Karpas-422 (cell line): ENCODE data around the gene TNFRSF21. TPM values are rescaled to one million over a fixed set of nuclear protein-coding genes. Genes with fewer than 3 reads are reported as not detected.

ENCODE experiments used
- DNase-seq: peaks from one replicate; pipeline ENCODE4 v3.0.0-alpha.2; 2015
- H2AFZ ChIP-seq: fragments of 200-600 bp; sonication (generic); 2 replicates; pipeline ENCODE4 v1.6.1; 2014; ENCODE audit warnings: antibody characterized with exemption, low read length, mixed read lengths
- H3K27ac ChIP-seq: fragments of 200-600 bp; sonication (generic); 2 replicates; pipeline ENCODE4 v1.5.1; 2014; ENCODE audit warnings: mild to moderate bottlenecking, low read length, moderate library complexity
- H3K27me3 ChIP-seq: fragments of 200-600 bp; sonication (generic); 2 replicates; pipeline ENCODE4 v1.6.1; 2014; ENCODE audit warnings: low read length, mixed read lengths
- H3K36me3 ChIP-seq: fragments of 200-600 bp; sonication (generic); 2 replicates; pipeline ENCODE4 v1.6.1; 2014; ENCODE audit warnings: low read length, mixed read lengths; ENCODE audit not compliant: insufficient read depth
- H3K4me1 ChIP-seq: fragments of 200-600 bp; sonication (generic); 2 replicates; pipeline ENCODE4 v1.6.1; 2014; ENCODE audit warnings: mild to moderate bottlenecking, low read length, mixed read lengths
- H3K4me2 ChIP-seq: fragments of 200-600 bp; sonication (generic); 2 replicates; pipeline ENCODE4 v1.6.1; 2014; ENCODE audit warnings: low read length, low read depth, mild to moderate bottlenecking; ENCODE audit not compliant: poor library complexity, severe bottlenecking
- H3K4me3 ChIP-seq: fragments of 200-600 bp; sonication (generic); 2 replicates; pipeline ENCODE4 v1.5.1; 2014; ENCODE audit warnings: mild to moderate bottlenecking, antibody characterized with exemption, low read length, mixed read lengths
- H3K79me2 ChIP-seq: fragments of 200-600 bp; sonication (generic); 2 replicates; pipeline ENCODE4 v1.6.1; 2014; ENCODE audit warnings: mild to moderate bottlenecking, low read length, mixed read lengths
- H3K9ac ChIP-seq: fragments of 200-600 bp; sonication (generic); 2 replicates; pipeline ENCODE4 v1.6.0; 2014; ENCODE audit warnings: low read length
- H3K9me2 ChIP-seq: fragments of 200-600 bp; sonication (generic), shearing (Covaris generic); replicated peaks from 2 replicates; pipeline ENCODE4 v1.6.0; 2014; ENCODE audit warnings: mild to moderate bottlenecking, low read length, moderate library complexity; ENCODE audit not compliant: insufficient read depth
- H3K9me3 ChIP-seq: fragments of 300-700, 200-600 bp; sonication (generic); 2 replicates; pipeline ENCODE4 v1.6.1; 2014; ENCODE audit warnings: low read length, mixed read lengths
- H4K20me1 ChIP-seq: fragments of 200-600 bp; sonication (generic); 2 replicates; pipeline ENCODE4 v1.6.1; 2014; ENCODE audit warnings: mild to moderate bottlenecking, antibody characterized with exemption, low read length, low read depth; ENCODE audit not compliant: insufficient read depth
- total RNA-seq: library from RNA; depleted of rRNA; stranded (reverse); fragments of >200 nt; shearing (Covaris generic); gene quantifications from 2 replicates; pipeline ENCODE4 v1.2.3, GENCODE V29; 2014; ENCODE audit warnings: low replicate concordance

Gene TNFRSF21
- total RNA-seq, 1 experiment from 2014 or later, result 0.07 TPM

DNA sequence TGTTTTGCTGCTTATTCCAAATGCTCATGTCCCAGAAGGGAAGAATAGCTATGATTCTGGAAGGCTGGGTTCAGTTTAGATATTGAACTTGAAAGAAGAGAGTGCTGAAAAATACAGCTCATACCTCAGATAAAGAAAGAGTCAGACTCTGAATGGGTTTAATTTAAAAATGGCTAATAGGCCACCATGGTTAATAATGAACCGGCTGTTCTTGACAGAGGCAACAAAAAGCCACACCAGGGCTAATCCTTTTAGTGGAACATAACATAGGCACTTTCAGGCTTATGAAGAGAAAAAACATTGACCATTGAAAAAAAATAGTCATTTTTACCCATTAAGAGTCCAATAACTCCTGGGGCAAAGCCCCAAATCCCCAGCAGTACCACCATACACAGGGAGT, 59.4 kb downstream of the TNFRSF21 start:
- no peaks in the 10 kb centered on the region for H4K20me1 ChIP-seq
- H3K36me3 ChIP-seq, result no peaks in the 10 kb centered on the region
- H3K4me2 ChIP-seq, result no peak overlapping the region
- no peak overlapping the region for H2AFZ ChIP-seq
- H3K9ac ChIP-seq, result no peak overlapping the region
- DNase-seq, result no peak
- H3K79me2 ChIP-seq, result no peaks in the 10 kb centered on the region
- H3K4me1 ChIP-seq, result peaks cover 41% of the 10 kb centered on the region
- H3K4me3 ChIP-seq, result no peak overlapping the region
- H3K9me3 ChIP-seq, result no peaks in the 10 kb centered on the region
- H3K9me2 ChIP-seq, result no peaks in the 10 kb centered on the region
- no peak overlapping the region for H3K27ac ChIP-seq
- no peaks in the 10 kb centered on the region for H3K27me3 ChIP-seq

DNA sequence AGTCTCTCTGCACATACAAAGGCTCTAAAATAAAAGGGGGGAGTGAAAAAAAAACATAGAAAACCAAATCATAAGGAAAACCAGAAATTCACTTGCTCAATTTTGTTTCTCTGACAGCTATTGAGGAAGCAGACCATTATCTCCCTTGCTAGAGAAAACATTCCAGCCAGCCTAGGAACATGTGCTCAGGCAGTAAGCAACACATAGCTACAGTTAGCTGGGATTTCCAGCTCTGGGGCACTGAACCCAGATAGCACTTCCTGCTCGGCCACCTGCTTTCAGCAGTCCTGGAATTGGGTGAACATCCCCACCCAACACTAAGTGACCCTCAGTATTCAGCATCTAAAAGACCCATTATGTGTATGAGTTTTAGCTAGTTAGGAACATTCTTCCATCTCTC, 61.3 kb downstream of the TNFRSF21 start:
- Histone ChIP-seq H4K20me1 (no peaks in the 10 kb centered on the region), H3K36me3 (no peaks in the 10 kb centered on the region), H3K27ac (peak overlapping the region; percentile 85; the same call in 1 of the 2 replicates), H3K9ac (no peak overlapping the region), H3K79me2 (no peaks in the 10 kb centered on the region), H3K4me3 (no peak overlapping the region), H3K4me2 (peak overlapping the region; percentile 62), H3K4me1 (peaks cover 51% of the 10 kb centered on the region), H2AFZ (no peak overlapping the region), H3K27me3 (no peaks in the 10 kb centered on the region), H3K9me2 (no peaks in the 10 kb centered on the region), H3K9me3 (no peaks in the 10 kb centered on the region)
- DNase-seq, result no peak

DNA sequence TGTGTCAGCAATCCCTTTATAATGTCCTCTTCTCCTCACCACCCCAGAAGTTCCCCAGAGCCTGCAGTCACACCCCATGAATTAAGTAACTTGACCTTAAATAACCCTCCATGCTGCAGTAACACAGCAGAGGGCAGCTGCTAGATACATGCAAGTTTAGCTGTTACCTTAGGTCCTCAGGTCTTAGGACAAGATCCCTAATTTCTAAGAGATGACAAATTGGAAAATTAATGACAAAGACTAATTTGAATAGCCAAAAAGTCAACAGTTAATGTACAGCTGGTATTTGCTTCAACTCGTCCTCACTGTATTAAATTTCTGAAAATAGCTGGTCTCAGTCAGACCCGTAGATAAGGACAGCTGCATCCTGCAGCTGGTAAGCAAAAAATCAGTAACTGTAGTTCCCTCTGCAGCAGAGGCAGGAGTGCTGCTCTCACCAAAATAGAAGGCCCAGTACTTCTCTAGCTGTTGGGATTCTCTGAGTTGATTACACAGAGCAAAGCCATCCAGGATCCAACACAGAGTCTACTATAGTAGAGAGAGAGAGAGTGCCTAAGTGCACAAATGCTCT, 62.4 kb downstream of the TNFRSF21 start:
- Histone ChIP-seq H3K9me3 (no peaks in the 10 kb centered on the region), H3K79me2 (no peaks in the 10 kb centered on the region), H3K4me2 (peak overlapping the region; percentile 62), H3K9me2 (no peaks in the 10 kb centered on the region), H3K27ac (peak overlapping the region; percentile 85), H3K27me3 (no peaks in the 10 kb centered on the region), H3K4me3 (peak overlapping the region; percentile 20; the same call in 1 of the 2 replicates), H2AFZ (no peak overlapping the region), H3K4me1 (peaks cover 59% of the 10 kb centered on the region), H3K9ac (peak overlapping the region; percentile 16; the same call in 1 of the 2 replicates), H3K36me3 (no peaks in the 10 kb centered on the region), H4K20me1 (no peaks in the 10 kb centered on the region)
- DNase-seq, result peak; percentile 62

DNA sequence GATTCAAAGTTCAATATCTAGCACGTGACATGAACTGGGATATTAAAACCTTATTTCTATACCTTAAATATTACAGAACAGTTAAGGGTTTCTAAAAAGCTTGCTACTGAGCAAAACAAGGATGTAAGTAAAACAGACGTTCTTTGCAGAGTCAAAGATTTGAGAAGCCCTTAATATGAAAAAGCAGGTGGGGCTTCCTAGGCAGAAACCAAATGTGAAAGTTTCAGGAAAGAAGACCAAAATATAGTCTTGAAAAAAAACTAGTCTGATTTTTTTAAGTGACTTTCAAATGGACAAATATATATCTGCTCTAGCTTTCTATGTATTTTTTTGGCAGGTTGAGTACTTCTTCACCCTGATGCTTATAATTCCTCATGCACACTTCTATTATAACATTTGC, 63.2 kb downstream of the TNFRSF21 start:
- no peak for DNase-seq
- no peak overlapping the region for H2AFZ ChIP-seq
- peak overlapping the region; percentile 85 for H3K27ac ChIP-seq
- no peaks in the 10 kb centered on the region for H3K36me3 ChIP-seq
- no peaks in the 10 kb centered on the region for H4K20me1 ChIP-seq
- H3K4me1 ChIP-seq, result peaks cover 67% of the 10 kb centered on the region
- H3K4me2 ChIP-seq, result peak overlapping the region; percentile 62
- H3K9ac ChIP-seq, result peak overlapping the region; percentile 16; the same call in 1 of the 2 replicates
- H3K4me3 ChIP-seq, result peak overlapping the region; percentile 20; the same call in 1 of the 2 replicates
- H3K9me3 ChIP-seq, result no peaks in the 10 kb centered on the region
- no peaks in the 10 kb centered on the region for H3K9me2 ChIP-seq
- no peaks in the 10 kb centered on the region for H3K27me3 ChIP-seq
- H3K79me2 ChIP-seq, result no peaks in the 10 kb centered on the region

DNA sequence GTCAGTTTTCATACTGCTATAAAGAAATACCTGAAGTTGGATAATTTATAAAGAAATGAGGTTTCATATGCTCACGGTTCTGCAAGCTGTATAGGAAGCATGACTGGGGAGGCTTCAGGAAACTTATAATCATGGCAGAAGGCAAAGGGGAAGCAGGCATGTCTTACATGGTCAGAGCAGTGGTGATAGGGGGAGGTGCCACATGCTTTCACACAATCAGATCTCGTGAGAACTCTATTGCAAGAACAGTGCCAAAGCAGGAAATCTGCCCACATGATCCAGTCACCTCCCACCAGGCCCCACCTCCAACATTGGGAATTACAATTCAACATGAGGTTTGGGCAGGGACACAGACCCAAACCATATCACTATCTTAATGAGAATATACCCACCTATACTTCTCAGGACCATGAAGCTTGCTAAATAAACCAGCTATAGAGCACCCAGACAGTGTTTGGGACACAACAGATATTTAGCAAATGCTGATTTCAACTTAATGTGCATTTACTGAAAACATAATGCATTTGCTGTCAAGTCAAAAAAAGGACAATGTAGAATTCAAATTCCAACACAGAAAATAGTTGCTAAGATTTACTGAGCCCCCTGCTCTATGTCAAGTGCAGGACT, 63.8 kb downstream of the TNFRSF21 start:
- H3K4me1 ChIP-seq, result peaks cover 67% of the 10 kb centered on the region
- H3K27ac ChIP-seq, result peak overlapping the region; percentile 85
- H3K9me2 ChIP-seq, result no peaks in the 10 kb centered on the region
- no peak overlapping the region for H3K4me3 ChIP-seq
- H3K4me2 ChIP-seq, result peak overlapping the region; percentile 62
- no peaks in the 10 kb centered on the region for H3K27me3 ChIP-seq
- H4K20me1 ChIP-seq, result no peaks in the 10 kb centered on the region
- no peak for DNase-seq
- H2AFZ ChIP-seq, result no peak overlapping the region
- no peak overlapping the region for H3K9ac ChIP-seq
- H3K79me2 ChIP-seq, result no peaks in the 10 kb centered on the region
- no peaks in the 10 kb centered on the region for H3K9me3 ChIP-seq
- no peaks in the 10 kb centered on the region for H3K36me3 ChIP-seq

DNA sequence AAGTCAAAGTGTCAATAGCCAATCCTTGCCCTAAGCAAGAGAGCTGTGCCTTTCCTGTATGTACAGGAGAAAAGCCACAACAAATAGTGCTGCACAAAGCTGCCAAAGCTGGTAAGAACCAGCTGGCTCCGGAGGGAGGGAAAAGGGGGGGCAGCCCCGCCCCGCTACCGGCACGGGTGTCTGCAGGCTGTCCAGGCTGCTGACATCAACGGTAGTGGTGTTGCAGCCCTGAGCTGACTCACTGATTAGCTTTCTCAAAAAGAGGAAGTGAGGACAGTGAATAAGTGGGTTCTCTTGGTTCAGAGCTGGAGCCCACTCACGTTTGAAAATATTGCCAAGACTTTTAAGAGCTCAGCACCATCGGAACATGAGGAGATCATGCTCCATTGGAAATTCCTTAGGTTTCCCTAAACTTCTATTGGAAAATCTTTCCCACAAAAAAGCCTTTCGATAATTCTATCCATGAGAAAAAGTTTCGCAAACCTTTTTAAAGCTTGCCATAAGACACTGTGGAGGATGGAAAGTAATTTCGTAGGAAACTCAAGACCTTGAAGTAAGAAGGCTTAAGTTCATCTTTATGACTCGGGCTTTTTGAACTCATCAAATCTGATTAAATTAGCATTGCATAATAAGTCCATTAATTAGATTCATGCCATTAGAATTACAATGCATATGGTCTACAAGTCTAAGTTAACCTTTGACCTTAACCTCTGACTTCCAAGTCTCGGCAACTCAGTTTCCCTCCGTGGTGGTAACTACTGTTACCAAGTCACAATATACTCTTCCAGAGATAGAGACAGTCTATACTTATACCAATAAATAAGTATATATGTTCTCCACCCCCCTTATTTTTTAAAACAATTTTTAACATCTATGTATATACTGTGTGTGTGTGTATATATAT, 67.0 kb downstream of the TNFRSF21 start:
- no peaks in the 10 kb centered on the region for H3K9me3 ChIP-seq
- no peak overlapping the region for H3K4me3 ChIP-seq
- no peaks in the 10 kb centered on the region for H4K20me1 ChIP-seq
- H3K9ac ChIP-seq, result no peak overlapping the region
- peak; percentile 85 for DNase-seq
- H3K9me2 ChIP-seq, result no peaks in the 10 kb centered on the region
- H2AFZ ChIP-seq, result no peak overlapping the region
- H3K4me2 ChIP-seq, result peak overlapping the region; percentile 21
- H3K27me3 ChIP-seq, result no peaks in the 10 kb centered on the region
- no peaks in the 10 kb centered on the region for H3K36me3 ChIP-seq
- H3K4me1 ChIP-seq, result peaks cover 50% of the 10 kb centered on the region
- H3K79me2 ChIP-seq, result no peaks in the 10 kb centered on the region
- H3K27ac ChIP-seq, result peak overlapping the region; percentile 43; the same call in 1 of the 2 replicates

DNA sequence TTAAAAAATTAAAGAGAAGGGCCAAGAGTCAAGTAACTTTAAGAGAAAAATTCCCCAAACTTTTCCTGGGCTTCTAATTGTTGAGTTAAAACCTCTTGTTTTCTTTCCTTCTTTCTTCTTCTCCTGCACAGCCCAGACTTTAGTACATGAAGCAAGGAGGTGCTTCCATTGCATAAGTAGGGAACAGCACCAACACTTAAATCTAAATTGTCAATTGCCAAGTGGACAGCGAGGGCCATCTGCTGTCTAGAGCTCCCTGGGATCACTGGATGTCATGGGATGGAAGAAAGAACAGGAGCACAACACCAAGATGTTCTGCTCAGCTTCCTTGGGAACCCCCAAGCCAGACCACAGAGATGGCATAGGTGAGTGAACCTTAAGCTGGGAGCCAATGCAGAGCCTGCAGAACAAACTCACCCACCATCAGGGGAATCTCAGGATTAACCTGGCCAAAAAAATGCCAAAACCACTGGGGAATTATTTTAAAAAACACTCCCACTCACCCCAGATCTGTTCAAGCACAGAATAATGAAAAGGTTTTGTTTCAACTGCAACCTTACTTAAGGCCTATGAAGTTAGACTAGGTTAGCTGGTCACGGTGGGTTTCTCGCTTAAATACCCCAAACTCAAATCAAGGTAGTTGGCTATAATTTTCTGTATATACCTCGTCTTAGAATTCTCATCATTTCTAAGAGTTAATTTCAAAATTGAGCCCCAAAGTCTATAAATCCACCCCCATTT, 67.8 kb downstream of the TNFRSF21 start:
- H2AFZ ChIP-seq, result no peak overlapping the region
- H3K27me3 ChIP-seq, result no peaks in the 10 kb centered on the region
- peaks cover 42% of the 10 kb centered on the region for H3K4me1 ChIP-seq
- no peak overlapping the region for H3K27ac ChIP-seq
- H3K4me2 ChIP-seq, result peak overlapping the region; percentile 21
- H3K9me2 ChIP-seq, result no peaks in the 10 kb centered on the region
- H3K79me2 ChIP-seq, result no peaks in the 10 kb centered on the region
- no peak overlapping the region for H3K4me3 ChIP-seq
- no peak for DNase-seq
- no peak overlapping the region; the same call in 1 of the 2 replicates for H3K9ac ChIP-seq
- H3K36me3 ChIP-seq, result no peaks in the 10 kb centered on the region
- no peaks in the 10 kb centered on the region for H4K20me1 ChIP-seq
- H3K9me3 ChIP-seq, result no peaks in the 10 kb centered on the region
